Measurements from ENCODE around the gene PPT2.
A peak's percentile ranks its signal among the peaks of the same experiment; 100 is the strongest.

PPT2 gene

GRCh38 chr6:32175322-32175710 is 21.4 kb downstream of the PPT2 start:
- peak overlapping the region; percentile 92 for H3K4me3 ChIP-seq (replicated peaks; ENCODE audit: insufficient read depth, low read length)
- TF ChIP-seq CTCF (IDR thresholded peaks at IDR 0.05; ENCODE audit: insufficient read depth, low read length), result no peak
- TF ChIP-seq POLR2AphosphoS5 (IDR thresholded peaks at IDR 0.05; ENCODE audit: low read depth), result no peak
- no peak for TF ChIP-seq REST (IDR thresholded peaks at IDR 0.05; ENCODE audit: insufficient replicate concordance, low read depth)
- no peak for TF ChIP-seq SPI1 (IDR thresholded peaks at IDR 0.05; ENCODE audit: borderline replicate concordance, low read depth)
- no peak for TF ChIP-seq GABPA (IDR thresholded peaks at IDR 0.05; ENCODE audit: low read depth)
- H3K27ac ChIP-seq (replicated peaks), result peak overlapping the region; percentile 71
- H3K27me3 ChIP-seq (ENCODE audit: insufficient read depth, poor library complexity, severe bottlenecking), result no peaks in the 10 kb centered on the region
- no peak for DNase-seq (ENCODE audit: low read depth in 1 of 2, low spot score in 1 of 2)

GRCh38 chr6:32175711-32176475 is 22.0 kb downstream of the PPT2 start, which contains the start of gene AGPAT1:
TSS of gene AGPAT1 (minus strand) at chr6:32176084. CDS start at chr6:32171496, 4,588 bp downstream.
- DNase-seq (ENCODE audit: low read depth in 1 of 2, low spot score in 1 of 2), result peak in 1 of 2 experiments; percentile 98
- peak within 1 kb of the TSS; percentile 92 for H3K4me3 ChIP-seq (replicated peaks; ENCODE audit: insufficient read depth, low read length)
- peak within 1 kb of the TSS; percentile 86 for H3K27ac ChIP-seq (replicated peaks)
- TF ChIP-seq POLR2AphosphoS5 (IDR thresholded peaks at IDR 0.05; ENCODE audit: low read depth) (peak; percentile 50; the same call in 1 of the 2 replicates), SPI1 (IDR thresholded peaks at IDR 0.05; ENCODE audit: borderline replicate concordance, low read depth) (peak; percentile 42; the same call in 1 of the 2 replicates), CTCF (IDR thresholded peaks at IDR 0.05; ENCODE audit: insufficient read depth, low read length) (no peak), GABPA (IDR thresholded peaks at IDR 0.05; ENCODE audit: low read depth) (peak; percentile 89), REST (IDR thresholded peaks at IDR 0.05; ENCODE audit: insufficient replicate concordance, low read depth) (no peak)
- H3K27me3 ChIP-seq (ENCODE audit: insufficient read depth, poor library complexity, severe bottlenecking), result no peaks in the 10 kb centered on the region

- H3K27ac ChIP-seq (replicated peaks), result peak overlapping the region; percentile 86
- H3K4me3 ChIP-seq (replicated peaks; ENCODE audit: insufficient read depth, low read length), result peak overlapping the region; percentile 92
- no peak for TF ChIP-seq SPI1 (IDR thresholded peaks at IDR 0.05; ENCODE audit: borderline replicate concordance, low read depth)
- TF ChIP-seq CTCF (IDR thresholded peaks at IDR 0.05; ENCODE audit: insufficient read depth, low read length), result no peak
- TF ChIP-seq REST (IDR thresholded peaks at IDR 0.05; ENCODE audit: insufficient replicate concordance, low read depth), result no peak
- TF ChIP-seq POLR2AphosphoS5 (IDR thresholded peaks at IDR 0.05; ENCODE audit: low read depth), result no peak
- no peak for TF ChIP-seq GABPA (IDR thresholded peaks at IDR 0.05; ENCODE audit: low read depth)
- DNase-seq (ENCODE audit: low read depth in 1 of 2, low spot score in 1 of 2), result no peak
- H3K27me3 ChIP-seq (ENCODE audit: insufficient read depth, poor library complexity, severe bottlenecking), result no peaks in the 10 kb centered on the region
Measured at GRCh38 chr6:32176476-32177182, 22.7 kb downstream of the PPT2 start.
